ES-I3 (cell line): Measurements from ENCODE around the gene DNAJB12.
"Not testable (repeated sequence)": the region's sequence is repeated elsewhere in the genome, so short reads cannot be mapped to it uniquely, and the experiment has no call there.

Source experiments
- H3K36me3 ChIP-seq: 2 replicates; pipeline ENCODE4 v1.6.1; 2013; ENCODE audit warnings: mild to moderate bottlenecking, low read length, control low read depth, moderate library complexity; ENCODE audit not compliant: insufficient read depth
- H3K4me1 ChIP-seq: 2 replicates; pipeline ENCODE4 v1.6.1; 2013; ENCODE audit warnings: mild to moderate bottlenecking, control low read depth, low read length; ENCODE audit not compliant: insufficient read depth
- H3K9ac ChIP-seq: 2 replicates; pipeline ENCODE4 v1.6.1; 2013; ENCODE audit warnings: low read depth, mild to moderate bottlenecking, low read length, moderate library complexity
- H3K9me3 ChIP-seq: 2 replicates; pipeline ENCODE4 v1.6.1; 2013; ENCODE audit warnings: mild to moderate bottlenecking, low read length, moderate library complexity; ENCODE audit not compliant: control insufficient read depth, insufficient read depth

DNAJB12 gene

DNA sequence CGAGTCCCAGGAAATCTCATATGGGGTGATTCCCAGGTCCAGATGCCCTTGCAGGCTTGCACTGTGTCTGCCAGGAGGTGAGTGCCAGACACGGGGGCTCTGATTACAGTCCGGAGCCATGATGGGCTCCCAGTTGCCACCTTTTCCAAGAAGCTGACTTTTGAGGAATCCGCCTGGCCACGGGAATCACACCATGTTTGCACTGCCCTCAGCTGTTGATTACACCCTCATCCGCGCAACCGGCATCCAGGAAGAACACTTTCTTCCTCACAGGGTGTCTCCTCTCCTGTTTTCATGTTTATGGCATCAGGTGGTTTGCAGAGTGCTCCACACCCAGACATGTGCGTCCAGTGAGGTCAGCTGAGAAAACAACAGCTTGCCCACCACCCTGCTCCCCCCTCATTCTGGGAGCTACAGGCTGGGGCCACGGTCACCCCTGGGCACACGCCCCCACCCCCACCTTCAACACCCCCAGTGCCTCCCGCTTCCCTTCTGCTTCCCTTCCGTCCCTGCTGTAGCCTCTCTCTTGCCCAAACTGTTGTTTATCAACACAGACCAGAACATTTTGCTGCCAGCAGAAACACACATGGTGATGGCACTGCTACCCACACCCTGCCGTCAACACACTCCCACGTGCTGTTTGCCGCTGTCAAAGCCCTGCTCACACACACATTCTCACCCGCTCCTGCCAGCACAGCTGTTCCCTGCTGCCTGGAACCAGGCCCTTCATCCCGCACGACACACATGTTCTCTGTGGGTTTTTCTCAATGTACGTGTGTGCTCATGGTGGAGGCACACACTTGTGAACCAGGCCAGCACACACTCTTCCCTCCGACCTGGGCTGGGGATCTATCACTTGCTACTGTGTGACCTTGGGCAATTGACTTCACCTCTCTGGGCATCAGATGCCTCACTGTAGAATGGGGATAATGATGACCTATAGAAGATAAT is 45.2 kb downstream of the DNAJB12 start:
- no peak overlapping the region for H3K9ac ChIP-seq
- H3K36me3 ChIP-seq = no peaks in the 10 kb centered on the region
- H3K4me1 ChIP-seq = peaks cover 8% of the 10 kb centered on the region; the same call in 1 of the 2 replicates
- no peaks in the 10 kb centered on the region for H3K9me3 ChIP-seq

DNA sequence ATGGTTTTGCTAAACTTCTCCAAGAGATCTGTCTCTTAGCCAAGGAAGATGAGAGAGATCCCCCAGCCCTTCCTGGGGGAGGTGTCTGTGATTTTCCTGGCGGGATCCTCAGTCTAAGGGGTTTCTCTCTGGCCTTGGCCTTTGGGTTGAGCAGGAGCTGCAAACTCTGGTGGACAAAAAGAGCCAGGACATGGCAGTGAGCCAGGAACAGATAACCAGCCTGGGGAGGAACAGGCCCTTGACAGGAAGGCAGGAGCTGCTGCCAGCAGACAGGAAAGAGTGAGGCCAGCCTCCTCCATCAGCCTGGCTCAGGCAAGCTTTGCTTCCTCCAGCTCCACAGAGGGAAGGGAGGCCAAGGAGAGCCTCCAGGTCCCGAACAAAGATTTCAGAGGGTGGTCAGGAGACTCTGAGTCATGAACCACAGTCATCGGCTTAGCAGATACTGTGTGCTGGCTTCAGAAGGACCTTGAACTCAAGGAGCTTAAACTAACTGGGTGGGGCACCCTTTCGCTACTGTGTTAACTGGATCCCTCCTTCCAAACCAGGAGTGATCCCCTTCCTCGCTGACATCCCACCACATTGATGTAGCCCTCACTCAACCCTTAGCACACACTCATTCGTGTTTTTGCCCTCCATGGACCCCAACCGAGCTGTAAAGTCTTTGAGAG is 46.3 kb downstream of the DNAJB12 start:
- no peaks in the 10 kb centered on the region for H3K36me3 ChIP-seq
- H3K9me3 ChIP-seq = no peaks in the 10 kb centered on the region
- H3K4me1 ChIP-seq = peaks cover 8% of the 10 kb centered on the region; the same call in 1 of the 2 replicates
- H3K9ac ChIP-seq = no peak overlapping the region

DNA sequence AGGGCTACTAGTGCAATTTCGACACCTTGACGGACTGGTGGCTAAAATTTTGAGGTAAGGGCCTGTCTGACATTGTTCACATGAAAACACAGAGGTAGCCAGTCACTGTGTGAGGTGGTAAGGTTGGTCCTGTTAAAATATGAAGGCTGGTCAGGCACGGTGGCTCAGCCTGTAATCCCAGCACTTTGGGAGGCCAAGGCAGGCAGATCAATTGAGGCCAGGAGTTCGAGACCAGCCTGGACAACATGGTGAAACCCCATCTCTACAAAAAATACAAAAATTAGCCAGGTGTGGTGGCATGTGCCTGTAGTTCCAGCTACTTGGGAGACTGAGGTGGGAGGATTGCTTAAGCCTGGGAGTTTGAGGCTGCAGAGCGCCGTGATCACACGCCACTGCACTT is 47.0 kb downstream of the DNAJB12 start:
- H3K36me3 ChIP-seq, H3K4me1 ChIP-seq, H3K9ac ChIP-seq, H3K9me3 ChIP-seq: not testable (repeated sequence)

DNA sequence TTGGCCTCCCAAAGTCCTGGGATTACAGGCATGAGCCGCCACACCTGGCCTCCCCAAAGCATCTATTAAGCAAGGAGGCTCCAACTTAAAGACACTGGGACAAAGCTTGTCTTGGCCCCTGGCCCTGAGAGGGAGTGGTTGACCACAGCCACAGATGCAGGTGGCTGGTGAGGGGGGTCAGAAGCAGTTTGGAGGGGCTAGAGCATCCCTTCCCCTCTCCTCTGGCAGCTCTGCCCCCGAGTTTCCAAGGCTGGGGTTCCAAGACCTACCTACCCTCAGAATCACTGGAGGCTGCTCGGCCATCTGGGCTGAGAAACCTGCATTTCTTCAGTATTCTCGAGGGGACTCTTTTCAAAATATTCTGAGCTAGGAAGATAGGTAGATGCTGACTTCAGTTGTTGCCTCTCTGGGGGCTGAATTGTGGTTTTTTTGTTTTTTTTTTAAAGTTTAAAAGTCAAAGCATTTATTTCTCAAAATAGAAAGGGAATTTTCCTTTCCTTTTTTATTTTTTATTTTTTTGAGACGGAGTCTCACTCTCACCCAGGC is 48.4 kb downstream of the DNAJB12 start:
- H3K36me3 ChIP-seq = no peaks in the 10 kb centered on the region
- no peak overlapping the region for H3K9ac ChIP-seq
- H3K9me3 ChIP-seq = no peaks in the 10 kb centered on the region
- H3K4me1 ChIP-seq = peaks cover 8% of the 10 kb centered on the region; the same call in 1 of the 2 replicates

DNA sequence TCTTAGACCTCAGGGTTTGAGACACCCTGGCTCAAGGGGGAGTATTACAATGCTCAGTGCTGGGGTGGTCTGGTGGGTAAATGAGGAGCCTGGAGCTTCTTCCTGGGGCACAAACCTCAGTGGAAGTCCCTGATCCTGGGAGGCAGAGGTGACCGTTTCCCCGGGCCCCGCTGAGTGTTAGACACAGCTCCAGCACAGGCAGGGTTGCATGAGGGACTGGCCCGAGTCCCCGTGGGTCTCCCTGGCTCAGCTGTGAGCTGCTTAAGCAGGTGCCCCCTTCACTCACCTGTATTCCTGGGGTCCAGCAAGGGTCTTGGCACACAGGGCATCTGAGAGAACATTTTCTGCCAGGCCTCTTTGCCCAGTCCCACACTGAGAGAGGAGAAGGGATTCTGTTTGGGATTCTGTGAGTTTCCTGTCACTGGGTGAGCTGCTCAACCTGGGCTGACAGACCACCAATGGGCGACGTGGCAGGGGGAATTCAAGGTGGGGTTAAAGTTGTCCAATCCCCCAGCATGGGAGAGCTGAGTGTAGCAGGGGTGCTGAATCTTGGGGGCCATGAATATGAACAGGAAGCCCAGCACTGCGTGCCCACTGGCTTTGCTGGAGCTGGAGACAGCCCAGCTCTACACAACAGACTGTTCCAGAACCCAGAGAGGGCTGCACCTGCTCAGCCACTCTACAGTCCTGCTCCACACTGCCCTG is 51.1 kb downstream of the DNAJB12 start:
- peaks cover 6% of the 10 kb centered on the region; the same call in 1 of the 2 replicates for H3K4me1 ChIP-seq
- no peaks in the 10 kb centered on the region for H3K36me3 ChIP-seq
- H3K9me3 ChIP-seq = no peaks in the 10 kb centered on the region
- no peak overlapping the region for H3K9ac ChIP-seq

DNA sequence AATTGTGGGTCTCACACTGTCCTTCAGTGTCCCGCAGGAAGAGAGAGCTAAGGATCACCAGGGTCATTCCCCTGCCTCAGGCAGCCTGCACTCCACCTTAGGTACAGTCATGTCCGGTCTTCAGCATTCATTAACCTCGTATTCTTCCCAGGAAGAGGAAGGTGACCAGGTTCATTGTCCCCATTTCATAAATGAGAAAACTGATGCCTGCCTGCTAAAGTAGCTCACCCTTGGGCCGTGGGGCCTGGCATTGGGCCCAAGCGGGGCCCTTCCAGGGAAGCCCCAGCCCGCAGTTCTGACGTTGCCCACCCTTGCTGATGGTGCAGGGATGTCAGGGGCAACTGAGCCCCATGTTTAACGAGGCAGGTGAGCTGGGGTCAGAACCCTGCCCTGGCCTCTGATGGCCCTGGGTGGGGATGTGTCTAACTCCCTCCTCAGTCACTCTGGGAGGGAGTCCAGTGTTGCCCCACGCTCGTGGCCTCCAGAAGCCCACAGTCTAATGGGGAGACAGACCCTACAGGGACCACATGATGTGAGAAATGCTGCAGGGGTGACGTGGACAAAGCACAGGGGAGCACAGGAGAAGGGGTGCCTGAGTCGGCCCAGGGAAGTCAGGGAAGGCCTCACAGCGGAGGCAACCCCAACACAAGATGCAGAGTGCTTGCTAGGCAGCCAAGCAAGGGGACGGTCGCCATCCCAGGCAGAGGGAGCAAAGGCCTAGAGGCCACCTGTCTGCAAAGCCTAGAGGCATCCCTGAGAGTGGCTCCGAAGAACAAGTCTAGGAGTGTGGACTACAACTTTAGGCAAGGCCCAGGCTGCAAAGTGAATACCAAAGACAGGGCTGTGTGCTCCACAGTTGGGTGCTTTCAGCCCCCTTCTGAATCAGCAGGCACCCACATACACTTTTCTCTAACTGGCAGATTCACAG is 55.9 kb downstream of the DNAJB12 start:
- peaks cover 17% of the 10 kb centered on the region for H3K4me1 ChIP-seq
- H3K9ac ChIP-seq = peak overlapping the region; percentile 75; the same call in 1 of the 2 replicates
- H3K9me3 ChIP-seq = no peaks in the 10 kb centered on the region
- no peaks in the 10 kb centered on the region for H3K36me3 ChIP-seq

DNA sequence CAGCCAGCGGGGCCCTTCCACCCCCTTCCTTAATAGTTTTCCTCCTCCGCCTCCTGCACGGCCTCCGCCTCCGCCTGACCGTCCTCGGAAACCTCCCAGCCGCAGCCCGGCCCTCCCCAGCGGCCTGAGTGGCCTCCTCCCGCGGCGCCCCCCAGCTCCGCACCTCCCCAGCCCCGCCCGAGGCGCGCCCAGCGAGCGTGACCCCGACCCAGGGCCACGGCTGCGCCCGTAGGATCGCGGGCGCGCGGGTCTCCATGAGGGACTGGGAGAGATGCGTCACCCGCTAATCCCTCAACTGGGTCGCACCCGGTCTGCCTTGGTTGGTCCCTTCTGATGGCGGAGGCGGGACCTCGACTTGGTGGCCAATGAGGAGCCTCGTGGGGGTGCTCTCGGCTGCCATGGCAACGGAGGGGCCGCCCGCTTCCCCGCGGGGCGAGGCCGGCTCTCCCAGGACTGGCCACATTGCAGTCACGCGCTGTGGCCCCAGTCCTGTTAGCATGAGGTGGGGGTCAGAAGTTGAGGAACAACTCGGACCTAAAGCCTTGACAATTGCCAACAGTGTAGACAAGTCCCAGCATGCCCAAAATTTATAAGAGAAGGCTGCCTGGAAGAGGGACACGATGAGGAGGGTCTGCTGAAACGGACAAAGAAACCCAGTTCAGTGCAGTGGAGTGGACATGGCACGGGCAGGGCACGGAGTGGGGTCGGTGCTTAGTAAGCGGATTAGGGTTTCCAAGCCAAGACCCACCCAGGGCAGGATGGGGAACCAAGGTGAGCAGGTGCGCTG is 56.7 kb downstream of the DNAJB12 start:
- no peaks in the 10 kb centered on the region for H3K36me3 ChIP-seq
- H3K9me3 ChIP-seq = no peaks in the 10 kb centered on the region
- H3K4me1 ChIP-seq = peaks cover 17% of the 10 kb centered on the region
- peak overlapping the region; percentile 75 for H3K9ac ChIP-seq

DNA sequence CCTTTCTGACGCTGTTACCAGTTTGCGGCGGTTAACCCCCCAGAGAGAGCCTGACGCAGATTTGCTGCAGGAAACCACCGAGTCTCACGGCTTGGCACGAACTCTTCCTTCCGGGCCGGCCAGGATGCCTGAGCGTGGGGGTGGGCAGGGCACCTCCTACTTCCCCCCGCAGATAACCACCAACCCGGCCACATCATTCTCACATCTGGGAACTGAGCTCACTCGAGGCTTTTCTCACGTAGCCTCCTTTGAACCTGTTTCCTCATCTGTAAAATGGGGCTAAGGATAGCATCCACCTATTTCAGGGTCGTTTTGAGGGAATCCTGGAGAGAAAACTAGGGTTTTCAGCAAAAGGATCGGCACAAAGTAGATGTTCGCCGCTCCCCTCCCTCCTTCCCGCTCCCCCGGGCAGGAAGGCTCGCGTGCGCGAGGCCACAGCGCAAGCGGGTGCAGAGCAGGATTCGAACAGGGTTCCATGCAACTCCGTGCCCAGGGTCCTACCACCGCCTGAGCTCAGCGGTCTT is 57.4 kb downstream of the DNAJB12 start:
- Histone ChIP-seq H3K9me3 (no peaks in the 10 kb centered on the region), H3K4me1 (peaks cover 17% of the 10 kb centered on the region), H3K36me3 (no peaks in the 10 kb centered on the region), H3K9ac (peak overlapping the region; percentile 75)

DNA sequence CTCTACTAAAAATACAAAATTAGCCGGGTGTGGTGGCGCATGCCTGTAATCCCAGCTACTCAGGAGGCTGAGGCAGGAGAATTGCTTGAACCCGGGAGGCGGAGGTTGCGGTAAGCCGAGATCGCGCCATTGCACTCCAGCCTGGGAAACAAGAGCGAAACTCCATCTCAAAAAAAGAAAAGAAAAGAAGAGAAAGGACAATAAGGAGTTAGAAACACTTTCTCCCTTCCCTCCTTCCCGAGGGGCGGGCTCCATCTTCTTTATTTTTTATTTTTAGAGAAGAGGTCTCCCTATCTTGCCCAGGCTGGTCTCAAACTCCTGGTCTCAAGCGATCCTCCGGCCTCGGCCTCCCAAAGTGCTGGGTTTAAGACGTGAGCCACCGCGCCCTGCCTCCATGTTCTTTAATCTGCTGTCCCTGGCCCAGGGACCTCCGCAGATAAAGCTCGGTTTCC is 57.9 kb downstream of the DNAJB12 start:
- H3K9me3 ChIP-seq, H3K36me3 ChIP-seq: not testable (repeated sequence)
- peak overlapping the region; percentile 75; the same call in 1 of the 2 replicates for H3K9ac ChIP-seq
- H3K4me1 ChIP-seq = peaks cover 17% of the 10 kb centered on the region

DNA sequence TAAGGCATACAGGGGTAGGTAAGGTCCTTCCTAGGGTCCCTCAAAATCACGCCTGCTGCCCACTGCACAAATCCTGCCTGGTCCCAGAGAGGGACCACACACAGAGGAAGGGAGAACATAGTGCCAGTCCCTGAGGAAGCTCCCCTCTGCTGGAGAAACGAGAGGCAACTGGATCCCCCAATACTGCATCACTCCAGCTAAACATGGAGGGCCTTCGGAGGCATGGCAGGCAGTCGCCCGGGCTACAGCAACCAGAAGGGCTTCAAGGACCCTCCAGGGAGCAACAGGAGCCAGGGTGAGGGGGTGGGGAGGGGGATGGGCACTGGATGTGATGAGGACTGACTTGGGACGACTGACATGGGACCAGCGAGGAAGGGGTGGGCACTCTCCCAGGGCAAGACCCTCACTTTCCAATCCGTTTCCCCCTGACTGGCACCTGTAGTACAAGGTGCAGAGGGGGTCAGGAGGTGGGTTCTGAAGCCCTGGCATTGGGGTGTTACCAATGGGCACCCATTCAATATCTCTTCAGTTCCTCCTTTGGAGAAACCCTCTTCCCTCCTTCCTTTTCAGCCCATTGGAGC is 59.3 kb downstream of the DNAJB12 start:
- Histone ChIP-seq H3K9ac (no peak overlapping the region), H3K36me3 (no peaks in the 10 kb centered on the region), H3K9me3 (no peaks in the 10 kb centered on the region), H3K4me1 (peaks cover 17% of the 10 kb centered on the region)

DNA sequence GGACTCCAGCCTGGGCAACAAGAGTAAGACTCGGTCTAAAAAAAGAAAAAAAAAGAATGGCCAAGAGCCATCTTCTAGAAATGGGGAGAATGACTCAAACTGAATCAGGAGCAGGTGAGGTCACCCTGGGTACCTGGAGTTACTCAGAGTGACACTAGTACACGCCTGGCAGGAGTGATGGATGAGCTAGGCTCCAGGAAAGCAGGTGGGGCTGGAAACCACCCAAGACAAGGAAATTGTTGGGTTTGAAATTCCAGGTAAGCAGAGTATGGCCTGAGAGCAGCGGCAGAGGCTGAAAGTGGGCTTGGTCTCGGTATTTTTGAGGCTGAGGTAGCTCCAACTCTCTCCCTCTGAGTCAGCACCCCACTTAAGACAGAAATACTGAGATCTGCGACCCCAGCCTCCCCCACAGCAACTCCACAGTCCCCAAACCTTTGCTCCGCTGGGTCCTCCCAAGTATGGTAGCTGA is 62.5 kb downstream of the DNAJB12 start:
- H3K4me1 ChIP-seq = peaks cover 7% of the 10 kb centered on the region
- H3K36me3 ChIP-seq = no peaks in the 10 kb centered on the region
- no peaks in the 10 kb centered on the region for H3K9me3 ChIP-seq
- H3K9ac ChIP-seq = no peak overlapping the region

DNA sequence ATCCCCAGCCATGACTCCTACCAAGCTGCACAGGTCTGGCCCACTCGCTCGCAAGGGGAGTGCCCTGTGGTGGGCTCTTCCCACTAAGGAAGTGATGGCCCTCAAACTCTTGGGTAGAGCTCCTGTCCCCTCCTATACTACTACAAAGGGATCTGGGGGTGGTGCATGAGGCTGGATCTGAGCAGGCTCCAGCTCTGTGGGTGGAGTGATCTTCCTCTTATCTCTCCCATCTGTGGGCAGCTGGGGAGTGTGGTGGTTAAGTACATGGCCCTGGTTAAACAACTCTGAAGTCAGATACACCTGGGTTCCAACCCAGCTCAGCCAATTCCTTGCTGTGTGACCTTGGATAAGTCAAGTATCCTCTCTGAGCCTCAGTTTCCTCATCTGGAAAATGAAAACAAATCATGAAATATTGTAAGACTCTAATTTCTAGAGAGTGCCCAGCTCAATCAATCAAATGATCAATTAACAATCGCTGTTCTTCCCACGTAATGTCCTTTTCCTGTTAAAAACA is 63.6 kb downstream of the DNAJB12 start:
- Histone ChIP-seq H3K9ac (no peak overlapping the region), H3K4me1 (peaks cover 9% of the 10 kb centered on the region), H3K36me3 (no peaks in the 10 kb centered on the region), H3K9me3 (no peaks in the 10 kb centered on the region)
